Smooth muscle cell (in vitro differentiated cells): ENCODE results near the gene ERC2. TPM values are rescaled to one million over a fixed set of nuclear protein-coding genes. Genes with fewer than 3 reads are reported as not detected.

Source experiments
- DNase-seq: peaks from one replicate; lab custom pipeline; 2025; ENCODE audit not compliant: unreplicated experiment; lab: John Stamatoyannopoulos, UW
- H2AFZ ChIP-seq: fragments of 200-600 bp; sonication (generic); 2 replicates; pipeline ENCODE4 v1.6.0; 2016; ENCODE audit warnings: antibody characterized with exemption, low read depth, mild to moderate bottlenecking
- H3F3A ChIP-seq: fragments of 200-600 bp; sonication (generic); 2 replicates; pipeline ENCODE4 v1.6.0; 2017; ENCODE audit warnings: antibody characterized with exemption, low read depth
- H3K27ac ChIP-seq: fragments of 200-600 bp; sonication (generic); 2 replicates; pipeline ENCODE4 v1.5.1; 2016; ENCODE audit warnings: low read depth, mild to moderate bottlenecking
- H3K27me3 ChIP-seq: fragments of 200-600 bp; sonication (generic); 2 replicates; pipeline ENCODE4 v1.6.1; 2016; ENCODE audit warnings: low read depth, mild to moderate bottlenecking
- H3K36me3 ChIP-seq: fragments of 200-600 bp; sonication (generic); 2 replicates; pipeline ENCODE4 v1.5.1; 2016; ENCODE audit warnings: low read depth
- H3K4me1 ChIP-seq: fragments of 200-600 bp; sonication (generic); 2 replicates; pipeline ENCODE4 v1.5.1; 2016; ENCODE audit warnings: low read depth
- H3K4me2 ChIP-seq: fragments of 200-600 bp; sonication (generic); 2 replicates; pipeline ENCODE4 v1.6.0; 2016; ENCODE audit warnings: mild to moderate bottlenecking
- H3K4me3 ChIP-seq: fragments of 200-600 bp; sonication (generic); 2 replicates; pipeline ENCODE4 v1.5.1; 2016; ENCODE audit warnings: mild to moderate bottlenecking
- H3K79me2 ChIP-seq: fragments of 200-600 bp; sonication (generic); 2 replicates; pipeline ENCODE4 v1.6.0; 2016; ENCODE audit warnings: low read depth, mild to moderate bottlenecking
- H3K9ac ChIP-seq: fragments of 200-600 bp; sonication (generic); 2 replicates; pipeline ENCODE4 v1.6.0; 2016; ENCODE audit warnings: low read depth
- H3K9me3 ChIP-seq: fragments of 200-600 bp; sonication (generic); replicated peaks from 2 replicates; pipeline ENCODE4 v1.5.1; 2016; ENCODE audit warnings: low read depth
- H4K20me1 ChIP-seq: fragments of 200-600 bp; sonication (generic); 2 replicates; pipeline ENCODE4 v1.6.0; 2016; ENCODE audit warnings: low read depth
- WGBS: methylation state at CpG from one replicate; pipeline ENCODE4 v1.1.7; 2016; ENCODE audit warnings: low lambda C conversion rate; 5-methylcytosine and 5-hydroxymethylcytosine counted together
- polyA plus RNA-seq: library from polyadenylated mRNA; unstranded; fragments of >200 nt; fragmentation: Nextera tagmentation; extraction: Ambion mirVana; gene quantifications from 2 replicates; pipeline ENCODE4 v1.2.1, GENCODE V29; 2016
- total RNA-seq: library from RNA; depleted of rRNA; stranded (reverse); fragments of >200 nt; gene quantifications from 2 replicates; pipeline ENCODE4 v1.2.3, GENCODE V29; 2014
- TF ChIP-seq, protein P1 (sequence below): fragments of 200-600 bp; sonication (generic); IDR thresholded peaks from 2 replicates; pipeline ENCODE4 v1.5.1; 2017; ENCODE audit warnings: borderline replicate concordance, mild to moderate bottlenecking, antibody characterized with exemption; ENCODE audit not compliant: insufficient read depth, poor library complexity, severe bottlenecking

The ERC2 gene
- total and polyA plus RNA-seq, 2 experiments from 2014 or later: 1.1 TPM; not detected in 1

DNA sequence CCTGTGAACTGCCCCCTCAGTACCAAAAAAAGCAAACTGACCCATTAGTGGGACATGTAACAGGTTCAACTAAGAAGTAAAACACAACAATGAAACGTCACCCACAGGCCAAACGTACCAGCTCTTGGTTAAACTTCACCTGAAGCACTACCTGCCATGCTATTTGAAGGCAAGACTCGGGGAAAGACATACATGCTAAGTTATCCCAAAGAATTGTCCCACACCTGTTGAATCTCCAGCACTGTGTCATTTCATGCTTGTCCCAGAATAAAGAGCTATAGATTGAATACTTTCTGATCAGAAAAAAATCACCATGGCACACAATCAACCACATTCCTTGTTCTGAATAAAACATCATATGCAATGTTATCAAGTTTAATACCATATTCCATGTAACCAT lies 785.8 kb downstream of the ERC2 start:
- WGBS: 94% methylated on average over 3 of the region's 3 CpGs
- H3K79me2 ChIP-seq: no peaks in the 10 kb centered on the region
- no peak overlapping the region for H3K27ac ChIP-seq
- H3K36me3 ChIP-seq: no peaks in the 10 kb centered on the region
- H3K4me1 ChIP-seq: peaks cover 6% of the 10 kb centered on the region
- DNase-seq: no peak
- no peak overlapping the region for H3K4me3 ChIP-seq
- H3K27me3 ChIP-seq: no peaks in the 10 kb centered on the region
- H3K9me3 ChIP-seq: no peaks in the 10 kb centered on the region
- no peak overlapping the region for H3K4me2 ChIP-seq
- no peak overlapping the region for H2AFZ ChIP-seq
- H3F3A ChIP-seq: peaks cover 5% of the 10 kb centered on the region
- no peak overlapping the region for H3K9ac ChIP-seq
- TF ChIP-seq, protein P1, sequence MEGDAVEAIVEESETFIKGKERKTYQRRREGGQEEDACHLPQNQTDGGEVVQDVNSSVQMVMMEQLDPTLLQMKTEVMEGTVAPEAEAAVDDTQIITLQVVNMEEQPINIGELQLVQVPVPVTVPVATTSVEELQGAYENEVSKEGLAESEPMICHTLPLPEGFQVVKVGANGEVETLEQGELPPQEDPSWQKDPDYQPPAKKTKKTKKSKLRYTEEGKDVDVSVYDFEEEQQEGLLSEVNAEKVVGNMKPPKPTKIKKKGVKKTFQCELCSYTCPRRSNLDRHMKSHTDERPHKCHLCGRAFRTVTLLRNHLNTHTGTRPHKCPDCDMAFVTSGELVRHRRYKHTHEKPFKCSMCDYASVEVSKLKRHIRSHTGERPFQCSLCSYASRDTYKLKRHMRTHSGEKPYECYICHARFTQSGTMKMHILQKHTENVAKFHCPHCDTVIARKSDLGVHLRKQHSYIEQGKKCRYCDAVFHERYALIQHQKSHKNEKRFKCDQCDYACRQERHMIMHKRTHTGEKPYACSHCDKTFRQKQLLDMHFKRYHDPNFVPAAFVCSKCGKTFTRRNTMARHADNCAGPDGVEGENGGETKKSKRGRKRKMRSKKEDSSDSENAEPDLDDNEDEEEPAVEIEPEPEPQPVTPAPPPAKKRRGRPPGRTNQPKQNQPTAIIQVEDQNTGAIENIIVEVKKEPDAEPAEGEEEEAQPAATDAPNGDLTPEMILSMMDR: no peak
- H4K20me1 ChIP-seq: no peaks in the 10 kb centered on the region

DNA sequence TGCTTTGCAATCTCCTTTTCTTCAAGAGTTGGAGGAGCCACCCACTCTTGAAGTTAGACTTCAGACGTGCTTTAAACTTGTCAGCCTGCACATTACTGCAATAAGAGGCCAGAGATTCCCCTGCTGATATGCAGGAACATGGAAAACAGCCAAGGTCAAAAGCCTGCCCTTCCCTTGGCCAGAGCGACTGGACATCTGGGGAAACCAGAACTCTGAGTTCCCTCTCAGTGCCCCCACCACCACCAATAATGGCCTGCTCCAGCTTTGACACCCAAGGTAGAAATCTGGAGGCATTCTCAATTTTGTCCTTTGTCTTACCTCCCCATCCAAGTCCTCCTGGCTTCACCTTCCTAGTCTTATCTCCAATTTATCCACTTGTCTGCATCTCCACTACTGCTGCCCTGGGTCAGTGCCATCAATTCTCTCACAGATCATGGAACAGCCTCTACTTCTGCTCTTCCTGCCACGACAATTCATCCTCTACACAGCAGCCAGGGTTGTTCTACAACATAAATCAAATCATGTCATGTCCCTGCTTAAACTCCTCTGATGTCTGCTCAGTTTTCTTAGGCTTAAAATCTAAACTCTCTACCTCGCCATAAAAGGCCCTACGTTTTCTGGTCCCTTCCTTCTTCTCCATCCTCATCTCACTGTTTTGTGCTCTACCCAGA lies 789.6 kb downstream of the ERC2 start:
- no peaks in the 10 kb centered on the region for H3K36me3 ChIP-seq
- H3F3A ChIP-seq: no peaks in the 10 kb centered on the region
- 82% methylated on average over 5 of the region's 5 CpGs for WGBS

DNA sequence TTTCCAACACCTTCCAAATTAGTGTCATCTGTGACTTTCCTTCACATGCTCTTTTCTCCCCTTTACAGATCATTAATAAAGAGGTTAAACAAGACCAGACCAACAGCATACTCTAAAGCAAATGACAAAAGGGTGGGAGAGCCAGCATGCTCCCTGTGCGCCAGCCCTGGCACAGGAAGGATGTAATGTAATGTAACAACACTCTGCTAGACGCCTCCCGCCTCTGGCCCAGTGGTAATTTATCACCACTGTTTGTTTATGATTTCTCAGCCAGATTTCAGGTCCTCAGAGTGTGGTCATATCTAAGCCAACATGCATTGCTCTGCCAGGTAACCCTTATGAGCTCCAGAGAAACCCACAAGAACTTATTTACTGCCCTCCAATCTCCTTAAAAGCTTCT lies 791.6 kb downstream of the ERC2 start:
- no peak overlapping the region for H3K9ac ChIP-seq
- no peak overlapping the region for H2AFZ ChIP-seq
- no peaks in the 10 kb centered on the region for H3K4me1 ChIP-seq
- 88% methylated on average over 3 of the region's 3 CpGs for whole genome bisulfite sequencing
- no peak overlapping the region for H3K4me3 ChIP-seq
- TF ChIP-seq, protein P1: no peak
- no peak overlapping the region for H3K4me2 ChIP-seq
- no peaks in the 10 kb centered on the region for H3K36me3 ChIP-seq
- H4K20me1 ChIP-seq: no peaks in the 10 kb centered on the region
- H3K79me2 ChIP-seq: no peaks in the 10 kb centered on the region
- no peaks in the 10 kb centered on the region for H3K27me3 ChIP-seq
- H3K9me3 ChIP-seq: no peaks in the 10 kb centered on the region
- H3F3A ChIP-seq: no peaks in the 10 kb centered on the region
- no peak overlapping the region for H3K27ac ChIP-seq
- no peak for DNase-seq

More for the DNA sequence above, 789.6 kb downstream of the ERC2 start:
- Histone ChIP-seq H4K20me1 (no peaks in the 10 kb centered on the region), H3K27me3 (no peaks in the 10 kb centered on the region), H3K79me2 (no peaks in the 10 kb centered on the region), H3K4me2 (no peak overlapping the region), H2AFZ (no peak overlapping the region), H3K9me3 (no peaks in the 10 kb centered on the region), H3K4me3 (no peak overlapping the region), H3K4me1 (no peaks in the 10 kb centered on the region), H3K27ac (no peak overlapping the region), H3K9ac (no peak overlapping the region)
- DNase-seq: no peak
- TF ChIP-seq, protein P1: no peak

DNA sequence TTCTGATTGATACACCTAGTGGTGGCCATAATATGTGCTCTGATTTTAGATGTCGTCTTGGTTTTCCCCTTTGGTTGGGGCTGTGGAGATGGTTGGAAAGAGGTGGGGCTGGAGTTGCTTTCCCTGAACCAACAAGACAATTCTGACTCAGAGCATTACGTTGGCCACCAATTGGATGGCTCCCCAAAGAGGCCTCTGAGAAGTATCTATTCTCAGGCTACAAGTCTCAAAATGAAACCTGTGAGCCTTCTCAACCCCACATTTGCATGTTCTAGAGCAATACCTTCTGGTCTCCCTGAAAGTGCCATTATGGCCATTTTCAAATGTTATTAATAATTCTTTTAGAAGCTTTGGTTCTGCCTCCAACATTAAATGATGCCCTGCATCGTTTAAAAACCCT lies 792.8 kb downstream of the ERC2 start:
- Histone ChIP-seq H3K9me3 (no peaks in the 10 kb centered on the region), H3K9ac (no peak overlapping the region)
- WGBS: 94% methylated on average over 3 of the region's 3 CpGs

More for the DNA sequence above, 792.8 kb downstream of the ERC2 start:
- no peak for DNase-seq
- Histone ChIP-seq H3K4me2 (no peak overlapping the region), H3K36me3 (no peaks in the 10 kb centered on the region), H3K4me3 (no peak overlapping the region), H3K79me2 (no peaks in the 10 kb centered on the region), H4K20me1 (no peaks in the 10 kb centered on the region), H3K27me3 (no peaks in the 10 kb centered on the region), H2AFZ (no peak overlapping the region), H3K4me1 (no peaks in the 10 kb centered on the region), H3F3A (no peaks in the 10 kb centered on the region), H3K27ac (no peak overlapping the region)
- TF ChIP-seq, protein P1: no peak
